GM19193 (cell line): ENCODE results near the gene FN1.

Source experiments
- POLR2A ChIP-seq: IDR thresholded peaks from 4 replicates; pipeline ENCODE4 v1.6.1; 2011; ENCODE audit not compliant: insufficient read depth, insufficient read length; ENCODE audit errors: extremely low read depth

The FN1 gene

GRCh38 chr2:215431778-215432758 is 3.8 kb downstream of the FN1 start:
- no peak for TF ChIP-seq POLR2A

DNA sequence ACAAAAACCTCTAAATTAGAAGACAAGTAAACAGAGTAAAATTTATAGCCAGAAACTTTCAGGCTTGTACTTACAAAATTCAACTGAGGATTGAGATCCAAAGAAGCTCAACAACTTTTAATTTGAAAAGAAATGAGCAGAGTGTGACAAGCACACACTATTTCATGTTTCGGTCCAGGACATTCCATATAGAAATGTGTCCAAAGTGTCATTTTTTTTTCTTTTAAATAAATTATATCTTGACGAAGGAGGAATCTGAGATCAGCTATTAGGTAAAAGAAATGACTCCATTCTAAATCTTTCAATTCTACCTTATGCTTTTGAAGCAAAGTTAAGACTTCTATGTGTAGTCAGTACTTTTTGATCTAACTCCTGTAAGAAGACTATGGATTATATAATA is 4.6 kb downstream of the FN1 start:
- no peak for TF ChIP-seq POLR2A

- no peak for TF ChIP-seq POLR2A
Observed at GRCh38 chr2:215430528-215431187, 5.2 kb downstream of the FN1 start.

GRCh38 chr2:215429424-215429823 is 6.4 kb downstream of the FN1 start:
- TF ChIP-seq POLR2A: no peak

DNA sequence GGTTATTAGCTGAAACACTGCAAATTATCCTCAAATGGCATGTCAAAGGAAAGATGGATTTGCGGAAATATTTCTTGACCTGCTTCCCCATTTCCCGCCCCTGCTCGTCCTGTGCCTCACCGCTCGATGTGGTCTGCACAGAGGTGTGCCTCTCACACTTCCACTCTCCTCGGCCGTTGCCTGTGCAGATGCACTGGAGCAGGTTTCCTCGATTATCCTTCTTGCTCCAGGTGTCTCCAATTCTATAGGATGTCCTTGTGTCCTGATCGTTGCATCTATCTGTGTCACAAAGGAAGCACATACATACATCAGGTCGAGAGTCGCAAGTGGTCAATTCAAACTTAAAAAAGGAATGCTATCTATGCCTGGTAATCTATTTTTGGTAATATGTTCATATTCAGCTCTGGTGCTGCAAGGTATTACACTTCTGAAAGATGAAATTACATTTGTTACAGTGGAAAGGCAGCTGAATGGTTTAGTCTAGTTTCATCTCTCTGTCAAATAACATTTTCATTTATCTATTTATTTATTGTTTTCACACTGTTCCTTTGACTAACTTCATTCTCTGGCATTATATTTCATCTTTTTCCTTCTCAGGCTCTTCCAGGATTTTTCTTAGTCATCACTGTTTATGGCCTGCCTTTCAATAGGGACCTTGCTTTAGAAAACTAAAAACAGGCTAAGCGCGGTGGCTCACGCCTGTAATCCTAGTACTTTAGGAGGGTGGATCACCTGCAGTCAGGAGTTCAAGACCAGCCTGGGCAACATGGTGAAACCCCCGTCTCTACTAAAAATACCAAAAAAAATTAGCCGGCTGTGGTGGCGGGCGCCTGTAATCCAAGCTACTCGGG is 7.6 kb downstream of the FN1 start:
- TF ChIP-seq POLR2A: no peak

DNA sequence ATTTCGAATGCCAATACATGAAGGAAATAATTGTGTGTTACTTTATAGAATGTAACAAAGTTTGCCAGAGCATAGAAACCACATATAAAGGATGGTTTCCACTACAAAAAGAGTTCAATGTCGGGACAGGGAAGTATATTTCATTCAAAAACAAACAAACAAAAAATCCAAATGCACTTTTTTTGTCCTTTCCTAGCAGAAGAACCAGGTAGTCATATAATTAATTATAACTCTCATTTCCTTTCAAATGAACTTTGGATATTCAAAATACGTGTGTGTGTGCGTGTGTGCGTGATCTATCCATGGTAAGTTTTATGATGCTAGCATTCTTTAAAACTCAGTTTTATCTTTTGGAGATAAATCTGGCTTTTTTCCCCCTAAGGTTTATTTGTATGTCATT is 8.3 kb downstream of the FN1 start:
- no peak for TF ChIP-seq POLR2A

GRCh38 chr2:215425021-215425782 is 10.7 kb downstream of the FN1 start:
- no peak for TF ChIP-seq POLR2A

- TF ChIP-seq POLR2A: no peak
Observed at GRCh38 chr2:215423928-215424540, 11.8 kb downstream of the FN1 start.

DNA sequence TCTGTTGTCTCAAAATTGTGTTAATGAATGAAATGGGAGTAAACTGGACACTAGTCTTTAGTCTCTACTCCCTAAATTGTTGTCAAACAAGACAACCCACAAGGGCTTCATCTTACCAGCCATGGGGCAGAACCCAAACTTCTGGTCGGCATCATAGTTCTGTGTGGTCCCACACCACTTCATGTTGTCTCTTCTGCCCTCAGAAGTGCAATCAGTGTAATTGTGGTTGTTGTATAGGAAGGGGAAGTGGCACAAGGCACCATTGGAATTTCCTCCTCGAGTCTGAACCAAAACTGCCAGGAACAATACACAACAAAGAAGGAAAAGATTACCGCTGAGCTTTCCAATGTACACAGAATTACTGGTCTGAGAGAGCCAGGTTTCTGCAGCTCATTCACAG is 12.6 kb downstream of the FN1 start:
- no peak for TF ChIP-seq POLR2A

DNA sequence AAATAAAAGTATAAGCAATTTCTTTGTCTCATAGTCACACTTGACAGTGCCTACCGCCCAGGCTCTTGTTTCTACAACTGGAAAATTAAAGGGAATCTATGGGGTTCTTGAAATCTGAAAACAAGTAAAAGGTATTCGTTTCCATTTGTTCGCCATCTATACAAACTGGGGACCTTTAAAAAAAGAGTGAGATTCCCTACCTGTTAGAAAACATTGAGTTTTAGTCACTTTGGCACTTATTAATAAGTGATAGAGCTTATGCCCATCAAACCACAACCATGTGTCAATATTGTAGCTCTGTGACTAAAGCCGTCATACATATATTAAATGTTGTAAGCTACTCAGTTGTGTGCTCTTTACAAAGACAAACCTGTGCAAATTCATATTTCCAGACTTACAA is 13.2 kb downstream of the FN1 start:
- TF ChIP-seq POLR2A: no peak

DNA sequence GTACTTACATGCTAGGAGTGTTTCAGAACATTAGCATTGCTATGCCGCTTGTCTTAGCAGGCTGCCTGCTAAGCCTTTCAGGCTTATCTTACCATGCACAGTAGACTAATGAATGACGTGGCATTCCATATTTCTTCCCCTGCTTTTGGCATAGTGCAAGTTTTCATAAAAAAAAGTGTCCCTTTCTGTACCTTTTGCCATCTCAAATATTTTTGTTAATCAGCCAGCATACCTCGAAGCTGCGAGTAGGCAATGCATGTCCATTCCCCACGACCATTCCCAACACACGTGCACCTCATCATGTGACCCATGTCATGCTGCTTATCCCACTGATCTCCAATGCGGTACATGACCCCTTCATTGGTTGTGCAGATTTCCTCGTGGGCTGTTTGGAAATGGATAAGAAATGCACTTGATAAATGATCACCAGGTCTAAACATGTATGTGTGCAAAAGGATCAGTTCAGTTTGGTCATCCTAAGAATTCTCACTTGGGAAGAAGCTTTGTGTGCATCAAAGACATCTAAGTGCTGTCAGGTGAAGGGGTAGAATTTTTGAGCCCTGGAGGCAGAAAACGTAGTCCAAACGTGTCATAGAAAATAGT is 13.9 kb downstream of the FN1 start:
- no peak for TF ChIP-seq POLR2A

DNA sequence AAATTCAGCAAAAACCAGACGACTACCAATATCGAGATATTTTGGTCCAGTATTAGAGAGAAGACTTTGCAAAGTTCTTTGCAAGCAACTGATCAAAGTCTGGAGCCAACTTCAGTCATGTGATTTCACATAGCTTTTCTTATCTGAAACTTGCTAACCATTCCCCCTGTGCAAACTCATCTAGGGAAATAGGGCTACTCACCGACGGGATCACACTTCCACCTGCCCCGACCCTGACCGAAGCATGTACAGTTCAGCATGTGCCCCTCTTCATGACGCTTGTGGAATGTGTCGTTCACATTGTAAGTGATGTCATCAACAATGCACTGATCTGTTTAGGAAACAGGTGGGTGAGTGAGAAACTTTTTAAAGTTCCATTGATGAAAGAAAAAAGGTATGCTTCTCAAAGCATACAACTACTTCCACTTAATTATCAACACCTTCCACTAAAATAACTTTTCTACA is 15.4 kb downstream of the FN1 start:
- TF ChIP-seq POLR2A: no peak

DNA sequence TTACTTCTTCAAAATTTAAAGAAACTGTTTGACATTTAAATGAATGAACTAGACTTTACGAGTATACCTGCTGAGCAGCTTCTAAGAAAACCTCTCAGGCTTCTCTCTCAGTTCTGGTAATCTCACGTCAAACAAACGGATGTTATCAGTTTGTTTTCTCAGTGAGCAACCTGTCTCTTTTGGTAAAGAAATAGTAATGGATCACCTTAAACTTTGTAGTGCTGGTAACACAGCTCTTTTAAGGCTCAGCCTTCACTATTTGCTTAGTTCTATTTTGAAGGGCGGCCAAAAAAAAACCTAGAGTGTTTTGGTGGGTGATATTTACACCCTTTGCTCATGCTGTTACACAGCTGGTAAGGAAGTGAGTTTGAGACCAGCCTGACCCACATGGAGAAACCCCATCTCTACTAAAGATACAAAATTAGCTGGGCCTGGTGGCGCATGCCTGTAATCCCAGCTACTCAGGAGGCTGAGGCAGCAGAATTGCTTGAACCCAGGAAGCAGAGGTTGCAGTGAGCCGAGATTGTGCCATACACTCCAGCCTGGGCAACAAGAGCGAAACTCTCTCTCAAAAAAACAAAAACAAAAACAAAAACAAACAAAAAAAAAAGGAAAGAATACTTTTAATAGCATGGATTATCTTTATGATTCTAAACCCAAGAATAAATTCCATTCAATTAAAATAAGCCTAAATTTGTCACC is 15.9 kb downstream of the FN1 start:
- TF ChIP-seq POLR2A: no peak

GRCh38 chr2:215419113-215419512 is 16.8 kb downstream of the FN1 start:
- TF ChIP-seq POLR2A: no peak
